Measurements from ENCODE around the gene SYT1. TPM values are rescaled to one million over a fixed set of nuclear protein-coding genes. Genes with fewer than 3 reads are reported as not detected.

The SYT1 gene
- total RNA-seq, 4 donors from 2014 or later, result 9.7 to 24.3 (median 18.3) TPM

DNA sequence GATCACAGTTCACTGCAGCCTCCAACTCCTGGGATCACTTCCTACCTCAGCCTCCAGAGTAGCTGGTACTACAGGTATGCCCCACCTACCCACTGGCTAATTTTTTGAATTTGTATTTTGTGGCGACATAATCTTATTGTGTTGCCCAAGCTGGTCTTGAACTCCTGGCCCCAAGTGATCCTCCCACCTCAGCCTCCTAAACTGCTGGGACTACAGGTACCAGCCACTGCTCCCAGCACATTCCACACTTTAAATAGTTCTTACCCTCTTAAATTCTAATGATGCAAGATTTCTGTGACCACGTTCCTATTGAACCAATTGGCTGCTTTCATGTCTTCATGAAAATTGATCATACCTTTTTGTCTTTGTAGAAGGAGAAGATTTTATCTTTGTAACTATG, 96.6 kb downstream of the SYT1 start:
- Histone ChIP-seq H3K27me3 (no peaks in the 10 kb centered on the region), H3K4me1 (no peaks in the 10 kb centered on the region), H3K27ac (no peak overlapping the region), H3K4me3 (no peak overlapping the region), H3K9me3 (no peaks in the 10 kb centered on the region), H3K36me3 (no peaks in the 10 kb centered on the region)
- intact Hi-C loops (cut with DNase I; ENCODE audit: low total_unique reads), result no loop called here
- no peak for TF ChIP-seq POLR2A (IDR thresholded peaks at IDR 0.05)
- TF ChIP-seq, protein P1, sequence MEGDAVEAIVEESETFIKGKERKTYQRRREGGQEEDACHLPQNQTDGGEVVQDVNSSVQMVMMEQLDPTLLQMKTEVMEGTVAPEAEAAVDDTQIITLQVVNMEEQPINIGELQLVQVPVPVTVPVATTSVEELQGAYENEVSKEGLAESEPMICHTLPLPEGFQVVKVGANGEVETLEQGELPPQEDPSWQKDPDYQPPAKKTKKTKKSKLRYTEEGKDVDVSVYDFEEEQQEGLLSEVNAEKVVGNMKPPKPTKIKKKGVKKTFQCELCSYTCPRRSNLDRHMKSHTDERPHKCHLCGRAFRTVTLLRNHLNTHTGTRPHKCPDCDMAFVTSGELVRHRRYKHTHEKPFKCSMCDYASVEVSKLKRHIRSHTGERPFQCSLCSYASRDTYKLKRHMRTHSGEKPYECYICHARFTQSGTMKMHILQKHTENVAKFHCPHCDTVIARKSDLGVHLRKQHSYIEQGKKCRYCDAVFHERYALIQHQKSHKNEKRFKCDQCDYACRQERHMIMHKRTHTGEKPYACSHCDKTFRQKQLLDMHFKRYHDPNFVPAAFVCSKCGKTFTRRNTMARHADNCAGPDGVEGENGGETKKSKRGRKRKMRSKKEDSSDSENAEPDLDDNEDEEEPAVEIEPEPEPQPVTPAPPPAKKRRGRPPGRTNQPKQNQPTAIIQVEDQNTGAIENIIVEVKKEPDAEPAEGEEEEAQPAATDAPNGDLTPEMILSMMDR (IDR thresholded peaks at IDR 0.05), result no peak
- DNase-seq, result no peak

DNA sequence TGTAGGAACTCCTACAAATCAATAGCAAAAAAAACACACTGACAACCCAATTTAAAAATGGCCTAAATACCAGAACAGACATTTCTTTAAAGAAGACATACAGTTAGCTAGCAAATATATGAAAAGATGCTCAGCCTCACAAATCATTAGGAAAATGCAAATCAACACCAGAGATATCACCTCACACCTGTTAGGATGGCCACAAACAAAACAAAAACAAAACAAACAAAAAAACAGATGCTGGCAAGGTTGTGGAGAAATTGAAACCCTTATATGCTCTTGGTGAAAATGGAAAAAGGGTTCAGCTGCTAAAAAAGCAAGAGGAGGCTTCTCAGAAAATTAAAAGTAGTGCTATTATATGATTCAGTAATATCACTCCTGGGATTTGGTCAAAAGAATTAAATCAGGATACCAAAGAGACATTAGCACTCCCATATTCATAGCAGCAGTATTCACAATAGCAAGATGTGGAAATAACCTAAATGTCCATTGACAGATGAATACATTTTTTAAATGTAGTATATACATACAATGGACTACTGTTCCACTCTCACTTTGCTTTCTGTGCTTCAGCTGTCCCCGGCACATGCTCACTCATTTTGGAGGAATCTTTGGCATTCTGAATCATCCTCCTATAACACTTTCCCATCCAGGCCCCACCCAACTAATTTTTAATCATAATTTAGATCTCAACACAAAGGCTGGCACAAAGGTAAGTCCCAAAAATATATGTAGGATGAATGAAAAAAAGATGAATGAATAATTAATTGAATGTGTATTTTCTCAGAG, 99.1 kb downstream of the SYT1 start:
- TF ChIP-seq, protein P1 (IDR thresholded peaks at IDR 0.05), result no peak
- no peak for TF ChIP-seq POLR2A (IDR thresholded peaks at IDR 0.05)
- DNase-seq, result no peak
- H3K4me3 ChIP-seq, result no peak overlapping the region

DNA sequence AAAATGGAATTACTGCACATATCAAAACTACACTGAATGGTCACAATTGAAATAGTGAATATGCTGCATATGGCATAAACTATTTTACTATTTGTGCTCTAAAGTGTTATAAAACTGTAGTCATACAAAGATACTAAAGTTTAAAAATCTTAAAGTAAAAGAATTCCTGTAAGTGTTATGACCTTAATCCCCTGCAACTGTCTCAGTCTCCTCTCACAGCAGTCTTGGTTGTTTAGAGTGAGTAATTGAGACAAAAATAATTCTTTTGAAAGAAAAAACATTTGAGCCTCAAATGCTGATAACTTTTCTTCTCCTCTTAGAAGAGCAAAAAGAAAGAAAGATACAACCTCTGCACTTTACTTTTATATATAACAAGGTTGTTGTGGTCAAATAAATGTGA, 99.9 kb downstream of the SYT1 start:
- intact Hi-C loops (cut with DNase I; ENCODE audit: low total_unique reads), result no loop called here
- no peaks in the 10 kb centered on the region for H3K9me3 ChIP-seq

More for the DNA sequence above, 99.1 kb downstream of the SYT1 start:
- Histone ChIP-seq H3K9me3 (no peaks in the 10 kb centered on the region), H3K27me3 (no peaks in the 10 kb centered on the region), H3K4me1 (no peaks in the 10 kb centered on the region), H3K27ac (no peak overlapping the region), H3K36me3 (no peaks in the 10 kb centered on the region)
- intact Hi-C loops (cut with DNase I; ENCODE audit: low total_unique reads), result no loop called here

DNA sequence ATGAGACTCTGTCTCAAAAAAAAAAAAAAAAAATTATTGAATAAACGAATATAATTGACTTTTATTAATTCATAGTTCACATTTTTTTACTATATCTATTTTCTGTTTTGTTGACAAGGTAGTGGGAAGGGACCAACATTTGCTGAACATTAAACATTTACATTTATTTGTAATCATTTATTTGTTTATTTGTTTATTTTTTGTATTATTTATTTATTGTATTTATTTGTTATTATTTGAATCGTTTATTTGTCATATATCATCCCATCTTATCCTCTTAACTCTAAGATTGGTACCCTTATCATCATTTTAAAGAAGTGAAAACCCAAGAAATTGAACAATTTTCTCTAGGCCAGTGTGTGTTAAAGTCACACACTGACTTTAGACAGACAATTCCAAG, 101.5 kb downstream of the SYT1 start:
- Histone ChIP-seq H3K36me3 (no peaks in the 10 kb centered on the region), H3K27me3 (no peaks in the 10 kb centered on the region), H3K9me3 (no peaks in the 10 kb centered on the region), H3K27ac (no peak overlapping the region), H3K4me1 (no peaks in the 10 kb centered on the region), H3K4me3 (no peak overlapping the region)
- no peak for TF ChIP-seq POLR2A (IDR thresholded peaks at IDR 0.05)
- TF ChIP-seq, protein P1 (IDR thresholded peaks at IDR 0.05), result no peak
- DNase-seq, result no peak
- intact Hi-C loops (cut with DNase I; ENCODE audit: low total_unique reads), result no loop called here

More for the DNA sequence above, 99.9 kb downstream of the SYT1 start:
- Histone ChIP-seq H3K4me3 (no peak overlapping the region), H3K27ac (no peak overlapping the region), H3K27me3 (no peaks in the 10 kb centered on the region), H3K36me3 (no peaks in the 10 kb centered on the region), H3K4me1 (no peaks in the 10 kb centered on the region)
- TF ChIP-seq, protein P1 (IDR thresholded peaks at IDR 0.05), result no peak
- TF ChIP-seq POLR2A (IDR thresholded peaks at IDR 0.05), result no peak
- DNase-seq, result no peak

DNA sequence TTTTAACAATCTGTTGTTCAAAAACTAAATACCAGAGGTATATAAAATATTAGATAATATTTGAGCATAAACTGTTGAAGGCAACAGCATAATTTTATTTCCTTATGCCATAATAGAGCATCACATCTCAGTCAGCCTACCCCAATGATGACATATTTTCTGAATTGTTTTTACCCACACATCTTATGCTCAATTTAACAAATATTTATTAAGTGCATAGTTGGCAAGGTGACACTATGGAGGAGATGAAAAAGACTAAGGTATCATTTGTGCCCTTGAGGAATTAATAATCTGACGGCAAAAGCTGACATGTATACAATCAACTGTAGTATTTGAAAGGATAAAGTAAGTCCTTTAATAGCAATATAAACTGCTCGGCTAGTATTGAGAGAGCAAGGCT, 102.4 kb downstream of the SYT1 start:
- H3K36me3 ChIP-seq, result no peaks in the 10 kb centered on the region
- H3K9me3 ChIP-seq, result no peaks in the 10 kb centered on the region
- intact Hi-C loops (cut with DNase I; ENCODE audit: low total_unique reads), result no loop called here
- TF ChIP-seq, protein P1 (IDR thresholded peaks at IDR 0.05), result no peak
- no peak for TF ChIP-seq POLR2A (IDR thresholded peaks at IDR 0.05)
- no peaks in the 10 kb centered on the region for H3K4me1 ChIP-seq
- no peaks in the 10 kb centered on the region for H3K27me3 ChIP-seq
- H3K27ac ChIP-seq, result no peak overlapping the region
- H3K4me3 ChIP-seq, result no peak overlapping the region
- no peak for DNase-seq

Measured in uterus (tissue), 4 donors.